Measurements from ENCODE around the gene RLF. TPM values are rescaled to one million over a fixed set of nuclear protein-coding genes. Genes with fewer than 3 reads are reported as not detected.
"Not testable (repeated sequence)": the region's sequence is repeated elsewhere in the genome, so short reads cannot be mapped to it uniquely, and the experiment has no call there.

Gene RLF
- polyA plus RNA-seq, 5 donors, result 18.0 to 33.8 (median 25.6) TPM

DNA sequence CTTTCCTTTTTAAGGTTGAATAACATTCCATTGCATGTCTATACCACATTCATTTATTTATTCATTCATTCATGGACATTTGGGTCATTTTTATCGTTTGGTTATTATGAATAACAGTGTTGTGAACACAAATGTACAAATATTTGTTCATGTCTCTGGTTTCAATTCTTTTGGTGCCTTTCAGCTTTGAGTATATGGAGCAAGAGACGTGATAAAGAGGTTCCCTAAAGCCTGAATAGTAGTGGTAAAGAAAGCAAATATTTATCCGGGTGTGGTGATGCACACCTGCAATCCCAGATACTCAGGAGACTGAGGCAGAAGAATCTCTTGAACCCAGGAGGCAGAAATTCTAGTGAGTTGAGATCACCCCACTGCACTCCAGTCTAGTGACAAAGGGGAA lies 5.3 kb upstream of the RLF start:
- DNase-seq, result no peak

DNA sequence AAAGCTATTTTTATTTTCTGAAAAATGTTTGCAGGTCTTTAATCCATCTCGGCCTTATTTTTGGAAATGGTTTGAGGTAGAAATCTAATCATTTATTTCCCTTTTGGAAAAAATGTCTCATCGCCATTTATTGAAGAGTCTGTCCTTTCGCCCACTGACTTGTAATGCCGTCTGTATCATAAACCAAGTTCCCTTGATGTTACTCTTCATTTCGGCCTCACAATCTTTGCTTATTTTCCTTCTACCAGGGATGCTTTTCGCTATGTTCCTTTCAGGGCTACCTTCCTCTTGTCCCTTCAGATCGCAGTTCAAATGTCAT lies 422 bp upstream of the RLF start:
- no peak for DNase-seq

DNA sequence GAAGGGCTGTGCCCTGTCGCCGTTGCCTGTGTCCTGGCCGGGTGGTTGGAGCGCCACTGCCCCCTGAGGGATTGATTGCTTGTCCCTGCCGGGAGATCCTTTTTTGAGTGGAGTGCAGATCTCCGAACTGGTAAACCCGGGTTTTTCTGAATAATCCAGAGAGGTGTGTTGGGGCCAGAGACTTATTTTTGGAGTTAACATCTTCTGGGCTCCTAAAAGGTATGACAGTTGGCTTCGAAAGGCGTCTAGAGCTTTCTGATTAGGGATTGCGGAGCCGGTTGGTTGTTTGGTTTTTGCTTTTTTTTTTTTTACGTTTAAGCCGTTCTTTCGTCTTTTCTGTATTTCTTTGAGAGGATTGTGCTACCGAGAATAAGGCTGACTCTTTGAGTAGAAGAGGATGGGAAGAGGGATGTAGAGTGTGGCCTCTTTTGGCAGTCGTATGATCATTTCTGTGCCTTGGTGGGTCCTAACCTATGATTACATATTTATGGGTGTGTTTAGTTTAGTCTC lies 756 bp downstream of the RLF start:
- no peak for DNase-seq

DNA sequence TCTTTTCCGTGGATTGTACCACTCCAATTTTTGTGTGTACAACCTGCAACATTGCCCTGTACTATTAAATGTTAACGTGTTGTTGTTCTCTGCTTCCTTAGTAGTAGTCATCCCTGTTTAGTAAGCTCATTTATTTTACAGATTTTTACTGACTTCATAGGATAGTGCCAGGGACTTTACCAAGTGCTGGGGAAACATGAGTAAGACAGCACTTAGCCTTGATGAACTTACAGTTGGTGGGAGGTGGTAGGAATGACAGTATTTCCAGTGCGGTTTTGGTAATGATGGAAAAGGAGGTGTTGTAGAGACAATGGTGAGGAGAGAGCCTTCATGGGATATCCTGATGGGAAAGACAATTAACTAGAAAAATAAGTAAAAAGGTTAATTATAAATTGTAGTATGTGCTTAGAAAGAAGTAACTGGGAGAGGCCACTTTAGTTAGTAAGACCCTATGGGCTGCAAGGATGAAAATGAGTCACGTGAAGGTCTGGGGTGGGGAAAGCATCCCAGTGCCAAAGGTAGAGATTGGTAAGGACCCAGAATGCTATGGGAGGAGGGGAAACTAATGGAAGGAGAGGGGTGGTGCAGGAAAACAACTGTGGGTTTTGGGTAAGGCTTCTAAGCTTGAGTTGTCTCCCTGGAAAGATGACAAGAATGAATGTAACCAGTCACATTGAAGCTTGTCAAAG lies 1.7 kb downstream of the RLF start:
- DNase-seq, result no peak

DNA sequence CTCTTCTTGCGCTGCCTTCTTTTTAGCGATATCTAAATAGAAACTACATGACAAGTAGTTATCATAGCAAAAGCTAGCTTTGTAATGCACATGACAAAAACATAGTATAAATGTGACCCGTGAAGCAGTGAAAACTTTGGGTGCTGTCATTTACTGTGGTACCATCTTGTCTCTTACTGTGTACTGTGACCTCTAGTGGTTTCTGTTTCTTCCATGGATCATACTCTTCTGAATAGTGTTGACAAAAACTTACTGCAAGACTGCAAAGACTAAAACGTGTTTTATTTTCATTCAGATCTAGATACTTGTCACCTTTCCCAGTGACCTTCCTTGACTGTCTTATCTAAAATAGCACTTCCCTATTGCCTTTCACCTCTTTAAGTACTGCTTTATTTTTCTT lies 6.1 kb downstream of the RLF start:
- no peak for DNase-seq

DNA sequence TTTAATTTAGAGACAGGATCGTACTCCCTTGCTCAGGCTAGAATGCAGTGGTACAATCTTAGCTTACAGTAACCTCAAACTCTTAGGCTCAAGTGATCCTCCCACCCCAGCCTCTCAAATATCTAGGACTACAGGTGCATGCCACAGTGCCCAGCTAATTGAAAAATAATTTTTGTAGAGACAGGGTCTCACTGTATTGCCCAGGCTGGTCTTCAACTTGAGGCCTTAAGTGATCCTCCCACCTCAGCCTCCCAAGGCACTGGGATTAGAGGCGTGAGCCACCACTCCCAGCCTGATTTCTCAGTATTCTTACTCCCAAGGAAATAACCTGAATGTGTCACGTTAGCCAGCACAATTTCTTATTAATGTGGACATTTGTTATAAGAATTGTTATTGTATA lies 9.8 kb downstream of the RLF start:
- DNase-seq, result no peak

DNA sequence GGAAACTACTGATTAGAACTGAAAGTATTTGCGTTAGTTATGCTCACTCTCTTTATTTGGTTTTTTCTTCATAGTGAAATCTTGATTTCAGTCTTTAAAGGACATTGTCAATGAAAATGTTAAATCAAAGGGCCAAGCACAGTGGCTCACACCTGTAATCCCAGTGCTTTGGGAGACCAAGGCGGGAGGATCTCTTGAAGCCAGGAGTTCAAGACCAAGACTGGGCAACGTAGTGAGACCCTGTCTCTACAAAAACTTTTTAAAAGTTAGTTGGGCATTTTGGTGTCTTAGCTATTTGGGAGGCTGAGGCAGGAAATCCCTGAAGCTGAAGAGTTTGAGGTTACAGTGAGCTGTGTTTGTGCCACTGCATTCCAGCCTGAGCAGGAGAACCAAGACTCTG lies 13.6 kb downstream of the RLF start:
- DNase-seq, result no peak

DNA sequence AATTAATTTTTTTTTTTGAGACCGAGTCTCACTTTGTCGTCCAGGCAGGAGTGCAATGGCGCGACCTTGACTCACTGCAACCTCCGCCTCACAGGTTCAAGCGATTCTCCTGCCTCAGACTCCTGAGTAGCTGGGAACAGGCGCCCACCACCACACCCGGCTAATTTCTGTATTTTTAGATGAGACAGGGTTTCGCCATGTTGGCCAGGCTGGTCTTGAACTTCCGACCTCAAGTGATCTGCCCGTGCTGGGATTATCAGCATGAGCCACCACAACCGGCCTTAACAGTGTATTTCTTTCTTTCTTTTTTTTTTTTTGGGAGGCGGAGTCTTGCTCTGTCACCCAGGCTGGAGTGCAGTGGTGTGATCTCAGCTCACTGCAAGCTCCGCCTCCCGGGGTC lies 15.8 kb downstream of the RLF start:
- not testable (repeated sequence) for DNase-seq

DNA sequence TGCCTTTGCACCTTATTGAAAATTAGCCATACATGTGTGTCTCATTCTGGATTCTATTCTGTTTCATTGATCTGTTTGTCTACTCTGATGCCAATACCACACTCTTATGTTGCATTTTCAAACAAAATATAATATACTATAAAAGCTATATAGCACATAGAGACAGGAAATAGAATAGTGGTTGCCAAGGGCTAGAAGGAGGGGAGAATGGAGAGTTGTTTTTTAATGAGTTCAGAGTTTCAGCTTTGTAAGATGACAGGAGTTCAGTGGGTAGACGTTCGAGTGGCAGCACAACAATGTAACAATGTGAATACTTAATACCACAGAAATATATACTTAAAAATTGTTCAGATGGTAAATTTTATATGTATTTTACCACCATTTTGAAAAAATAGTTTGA lies 17.0 kb downstream of the RLF start:
- no peak for DNase-seq

DNA sequence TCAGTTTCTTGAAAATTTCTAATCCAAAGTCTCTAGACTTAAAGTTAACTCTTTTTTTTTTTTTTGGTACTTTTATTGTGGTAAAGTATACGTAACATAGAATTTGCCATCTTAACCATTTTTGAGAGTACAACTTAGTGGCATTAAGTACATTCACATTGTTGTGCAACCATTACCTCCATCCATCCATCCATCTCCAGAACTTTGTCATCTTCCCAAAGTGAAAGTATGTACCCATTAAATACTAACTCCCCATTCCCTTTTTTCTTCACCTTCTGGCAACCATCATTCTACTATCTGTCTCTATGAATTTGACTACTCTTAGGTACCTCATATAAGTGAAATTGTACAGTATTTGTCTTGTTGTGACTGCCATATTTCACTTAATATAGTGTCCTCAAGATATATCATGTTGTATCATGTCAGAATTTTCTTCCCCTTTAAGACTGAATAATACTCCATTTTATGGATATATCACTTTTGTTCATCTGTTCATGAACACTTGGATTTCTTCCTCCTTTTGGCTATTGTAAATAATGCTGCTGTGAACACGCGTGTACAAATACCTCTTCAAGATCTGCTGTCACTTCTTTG lies 18.4 kb downstream of the RLF start:
- no peak for DNase-seq

DNA sequence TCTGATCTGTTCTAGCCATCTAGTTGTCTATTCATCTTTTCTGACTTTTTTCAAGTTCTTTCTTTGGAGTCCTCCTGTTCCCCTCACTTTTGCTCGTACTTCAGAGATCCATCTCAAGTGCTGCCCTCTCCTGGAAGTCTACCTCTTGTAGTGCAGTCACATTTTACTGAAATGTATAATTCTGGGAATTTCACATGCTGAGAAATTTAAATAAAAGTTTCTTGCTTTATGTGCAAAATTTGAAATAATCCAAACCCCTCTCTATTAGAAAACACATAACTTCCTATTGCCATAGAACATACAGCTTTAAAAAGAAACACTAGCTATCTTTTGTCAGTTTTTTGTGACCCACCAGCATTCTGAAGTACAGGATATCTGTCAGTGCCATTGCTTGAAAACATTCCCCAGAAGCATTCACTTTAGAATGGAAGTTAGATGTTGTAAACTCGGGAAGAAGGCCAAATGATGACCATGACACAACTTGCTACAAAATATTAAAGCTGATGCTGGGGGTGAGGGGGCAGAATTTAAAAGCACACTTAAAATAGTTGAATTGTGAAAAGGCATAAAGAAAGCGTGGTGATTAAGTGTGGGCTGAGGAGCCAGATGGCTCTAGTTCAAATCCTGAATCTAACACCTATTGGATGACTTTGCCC lies 22.0 kb downstream of the RLF start:
- DNase-seq, result no peak

DNA sequence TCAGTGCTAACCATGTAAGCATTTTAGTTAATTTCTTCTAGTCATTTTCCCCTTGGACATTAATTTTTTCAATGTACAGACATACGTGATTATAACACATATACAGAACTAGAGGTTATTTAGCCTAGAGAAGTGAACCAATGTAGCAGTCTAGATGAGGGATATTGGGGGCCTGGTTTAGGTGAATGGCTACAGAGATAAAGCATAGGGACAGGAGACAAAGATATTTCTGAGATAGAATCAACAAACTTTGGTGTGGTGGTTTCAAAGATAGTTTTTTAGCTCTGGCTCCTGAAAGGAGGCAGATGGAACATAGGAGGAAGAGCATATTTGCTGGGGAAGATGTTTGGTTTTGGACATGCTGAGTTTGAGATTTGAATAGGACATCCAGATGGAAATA lies 23.0 kb downstream of the RLF start:
- no peak for DNase-seq

DNA sequence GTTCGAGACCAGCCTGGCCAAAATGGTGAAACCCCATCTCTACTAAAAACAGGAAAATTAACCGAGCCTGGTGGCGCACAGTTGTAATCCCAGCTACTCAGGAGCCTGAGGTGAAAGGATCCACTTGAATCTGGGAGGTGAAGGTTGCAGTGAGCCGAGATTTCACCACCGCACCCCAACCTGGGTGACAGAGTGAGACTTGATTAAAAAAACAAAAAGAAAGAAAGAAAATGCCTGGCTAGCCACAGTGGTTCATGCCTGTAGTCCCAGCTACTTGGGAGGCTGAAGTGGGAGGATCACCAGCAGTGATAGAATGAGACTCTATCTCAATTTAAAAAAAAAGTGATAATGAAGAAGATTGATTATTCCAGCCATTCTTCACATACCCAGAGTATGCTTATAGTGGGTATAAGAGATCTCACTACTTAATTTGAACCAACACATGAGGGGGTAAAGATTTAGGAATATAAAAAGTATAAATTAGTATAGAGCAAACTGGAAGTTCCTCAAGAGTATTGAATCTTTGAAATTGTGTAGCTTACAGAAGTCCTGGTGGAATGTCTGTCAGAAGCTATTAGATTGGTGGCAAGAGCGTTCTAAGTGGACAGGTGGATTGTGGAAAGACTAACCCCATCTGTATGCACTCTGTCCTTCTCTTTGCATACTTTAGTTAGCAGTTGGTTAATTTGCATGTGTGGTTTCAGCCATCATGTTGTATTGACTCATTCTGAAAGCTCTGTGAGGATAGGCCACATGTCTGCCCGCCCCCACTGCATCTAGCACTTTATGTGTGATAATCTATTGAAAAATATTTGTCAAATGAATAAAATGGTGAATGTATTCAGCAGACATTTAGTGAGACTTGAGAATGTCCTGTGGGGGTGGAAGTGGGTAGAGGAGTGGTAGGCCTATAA lies 25.0 kb downstream of the RLF start:
- no peak for DNase-seq

DNA sequence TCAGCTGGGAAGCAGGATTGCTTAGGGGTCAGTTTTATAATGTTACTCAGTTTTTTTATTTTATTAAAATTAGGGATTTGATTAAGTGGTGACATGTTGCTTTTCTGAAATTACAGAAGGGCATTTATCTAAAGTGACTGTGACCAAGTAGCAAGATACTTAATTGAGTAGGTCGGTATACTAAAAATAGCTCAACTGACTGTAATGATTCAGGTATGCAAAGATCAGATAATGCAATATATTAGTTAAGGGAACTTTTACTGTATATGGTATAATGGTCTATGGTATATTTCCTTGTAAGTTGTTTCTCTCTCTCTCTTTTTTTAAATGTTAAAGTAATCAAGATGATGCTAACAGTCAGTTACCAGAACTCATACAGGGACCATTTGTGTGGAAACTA lies 26.2 kb downstream of the RLF start:
- no peak for DNase-seq

DNA sequence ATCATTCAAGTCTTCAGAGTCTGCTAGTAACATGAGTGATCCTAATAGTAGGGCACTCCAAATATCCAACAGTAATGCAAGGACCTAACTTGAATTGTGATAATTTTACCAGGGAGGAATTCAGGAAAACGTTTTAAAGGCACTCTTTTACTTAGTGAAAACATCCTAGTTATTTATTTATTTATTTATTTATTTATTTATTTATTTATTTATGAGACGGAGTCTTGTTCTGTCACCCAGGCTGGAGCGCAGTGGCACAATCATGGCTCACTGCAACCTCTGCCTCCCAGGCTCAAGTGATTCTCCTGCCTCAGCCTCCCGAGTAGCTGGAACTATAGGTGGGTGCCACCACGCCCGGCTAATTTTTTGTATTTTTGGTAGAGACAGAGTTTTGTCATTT lies 33.5 kb downstream of the RLF start:
- not testable (repeated sequence) for DNase-seq

DNA sequence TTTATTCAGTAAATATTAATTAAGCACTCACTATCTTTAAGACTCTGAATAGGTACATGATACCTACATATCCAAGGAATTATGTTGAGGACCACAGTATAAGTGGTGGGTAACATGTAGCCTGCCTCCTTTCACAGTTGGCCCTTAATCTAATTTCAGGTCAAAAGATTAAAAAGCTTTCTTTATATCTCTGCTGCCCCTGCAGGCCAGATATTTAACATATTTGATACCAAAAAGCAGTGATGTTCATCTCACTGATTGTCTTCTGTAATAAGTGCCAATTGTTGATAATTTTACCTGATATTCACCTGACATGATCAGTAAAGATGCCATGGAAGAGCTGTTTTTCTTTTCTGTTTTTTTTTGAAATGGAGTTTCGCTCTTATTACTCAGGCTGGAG lies 36.5 kb downstream of the RLF start:
- no peak for DNase-seq

DNA sequence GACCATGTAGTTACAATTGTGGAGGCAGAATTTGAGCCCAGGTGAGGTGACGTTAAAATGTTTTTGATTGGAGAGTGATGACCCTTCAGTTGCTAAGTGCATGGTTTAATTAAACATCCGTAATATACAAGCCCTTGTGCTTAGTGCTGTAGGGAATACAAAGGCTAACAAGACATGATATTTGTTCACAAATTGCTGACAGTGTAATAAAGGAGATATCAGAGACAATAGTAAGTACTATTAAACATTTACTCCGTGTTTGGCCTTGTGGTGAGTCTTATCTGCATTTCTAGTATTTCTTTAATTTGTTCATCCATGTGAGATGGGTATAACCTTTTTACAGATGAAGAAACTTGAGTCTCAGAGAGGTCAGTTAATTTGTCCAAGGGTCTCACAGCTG lies 37.9 kb downstream of the RLF start:
- DNase-seq, result no peak

DNA sequence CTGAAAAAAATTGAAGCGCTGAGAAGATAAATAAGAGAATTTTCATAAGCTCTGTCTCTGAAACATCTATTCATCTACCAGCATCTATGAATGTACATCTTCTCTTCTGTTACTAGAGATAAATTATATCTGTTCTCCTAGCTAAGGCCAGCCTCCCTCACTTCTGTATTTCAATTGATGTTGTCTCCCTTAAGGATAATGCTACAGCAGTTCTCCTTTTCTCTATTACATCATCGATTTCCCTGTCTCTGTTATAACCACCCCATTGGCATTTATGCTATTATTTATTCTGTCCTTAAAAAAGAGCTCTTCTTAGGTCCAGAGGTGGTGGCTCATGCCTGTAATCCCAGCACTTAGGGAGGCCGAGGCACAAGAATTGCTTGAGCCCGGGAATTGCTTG lies 43.7 kb downstream of the RLF start:
- DNase-seq, result no peak

DNA sequence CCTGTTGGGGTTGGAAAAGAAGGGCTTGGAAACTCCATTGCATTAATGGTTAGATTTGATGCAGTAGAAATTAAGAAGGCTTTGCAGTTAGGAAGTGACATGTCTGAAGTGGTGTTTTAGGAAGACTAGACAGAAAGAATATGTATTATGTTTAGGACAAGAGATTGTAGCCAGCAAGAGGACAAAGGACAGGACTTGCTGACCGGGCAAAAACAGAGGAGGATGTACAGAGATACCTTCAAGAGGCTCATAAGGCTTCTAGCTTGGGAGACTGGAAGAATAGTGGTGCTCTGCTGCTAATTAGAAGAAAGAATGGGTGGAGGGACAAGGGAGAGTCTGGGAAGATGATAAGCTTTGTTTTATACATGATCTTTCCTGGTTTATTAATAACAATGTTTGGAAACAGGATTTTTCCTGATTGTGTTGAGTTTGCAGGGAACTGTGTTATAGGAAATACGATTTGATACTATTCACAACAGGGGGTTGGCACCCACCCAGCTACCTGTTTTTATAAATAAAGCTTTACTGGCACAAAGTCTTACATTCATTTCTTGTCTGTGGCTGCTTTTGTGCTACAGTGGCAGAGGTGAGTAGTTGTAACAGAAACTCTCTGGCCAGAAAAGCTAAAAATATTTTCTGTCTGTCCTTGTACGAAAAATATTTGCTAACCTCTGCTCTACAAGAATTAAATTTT lies 49.5 kb downstream of the RLF start:
- no peak for DNase-seq

DNA sequence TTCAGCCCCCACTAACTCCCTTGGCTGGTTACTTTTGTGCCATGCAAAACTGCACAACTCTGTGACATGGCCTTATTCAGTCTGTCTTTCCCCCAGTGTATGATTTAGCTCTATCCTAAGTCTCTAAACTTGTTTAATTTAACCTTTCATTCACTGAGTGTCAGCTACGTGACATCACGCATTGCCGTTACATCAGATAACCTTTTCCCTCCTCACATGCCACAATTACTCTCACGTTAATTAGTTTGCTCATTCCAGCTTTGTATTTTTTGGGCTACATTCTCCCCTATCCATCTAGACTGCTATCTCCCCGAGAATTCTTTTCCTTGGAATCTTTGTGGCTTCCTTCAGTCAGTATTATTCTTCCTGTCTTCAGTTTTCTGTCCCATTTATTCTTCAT lies 57.1 kb downstream of the RLF start:
- DNase-seq, result no peak

DNA sequence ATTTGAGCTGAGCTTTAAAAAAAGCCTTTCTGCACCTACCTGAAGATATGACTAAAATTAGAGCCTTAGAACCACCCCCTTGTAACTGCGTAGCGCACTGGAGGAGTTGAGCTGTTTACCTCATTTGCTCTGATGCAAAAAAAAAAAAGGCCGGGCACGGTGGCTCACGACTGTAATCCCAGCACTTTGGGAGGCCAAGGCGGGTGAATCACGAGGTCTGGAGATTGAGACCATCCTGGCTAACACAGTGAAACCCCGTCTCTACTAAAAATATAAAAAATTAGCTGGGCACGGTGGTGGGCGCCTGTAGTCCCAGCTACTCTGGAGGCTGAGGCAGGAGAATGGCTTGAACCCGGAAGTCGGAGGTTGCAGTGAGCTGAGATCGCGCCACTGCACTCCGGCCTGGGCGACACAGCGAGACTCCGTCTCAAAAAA lies 60.3 kb downstream of the RLF start:
- not testable (repeated sequence) for DNase-seq

All from right lung (tissue), 5 donors.